ENCODE measurements around the gene PMEPA1. TPM values are rescaled to one million over a fixed set of nuclear protein-coding genes. Genes with fewer than 3 reads are reported as not detected.

The PMEPA1 gene
- total RNA-seq, 2 experiments from 2014 or later: 0.76 to 1.3 TPM

Other genes starting within 250 kb of the PMEPA1 start
- gene CTCFL, start 184.9 kb downstream of the PMEPA1 start, total RNA-seq: not detected
- gene PCK1, start 148.9 kb downstream of the PMEPA1 start, total RNA-seq: not detected
- 10 to 100 TPM; 51.9 to 57.7 TPM for gene ZBP1, start 89.6 kb downstream of the PMEPA1 start, total RNA-seq

All from activated CD4-positive, alpha-beta memory T cell treated with anti-CD3 and anti-CD28 coated beads, Interleukin-2, amount 10 ng/mL, durations not matched to agents 7 days and 5 days (primary cell).